Activated CD8-positive, alpha-beta memory T cell treated with anti-CD3 and anti-CD28 coated beads, Interleukin-2, amount 50 U/mL, for 24 hours (primary cell): ENCODE results near the gene CD226.
"Not testable (repeated sequence)": the region's sequence is repeated elsewhere in the genome, so short reads cannot be mapped to it uniquely, and the experiment has no call there.

Experiments
- DNase-seq: peaks from one replicate; pipeline ENCODE4 v3.0.0-alpha.2; 2020; ENCODE audit errors: extremely low read depth

The CD226 gene

DNA sequence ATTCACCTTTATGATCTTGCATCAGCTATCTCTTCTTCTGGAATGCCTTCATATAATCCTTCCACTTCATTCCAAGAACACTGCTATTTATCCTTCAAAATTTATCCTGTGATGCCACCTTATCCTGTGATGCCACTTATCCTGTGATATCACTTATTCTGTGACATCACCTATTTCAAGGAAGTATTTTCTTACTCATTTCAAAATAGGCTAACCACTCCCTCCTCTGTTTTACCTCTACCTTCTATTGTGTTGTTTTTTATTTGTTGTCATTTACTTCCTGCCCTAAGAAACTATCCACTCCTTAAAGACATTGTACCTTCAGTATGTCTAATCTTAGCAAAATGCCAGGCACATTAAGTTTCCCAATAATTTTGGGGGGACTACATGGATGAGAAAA, 38.8 kb downstream of the CD226 start:
- no peak for DNase-seq

DNA sequence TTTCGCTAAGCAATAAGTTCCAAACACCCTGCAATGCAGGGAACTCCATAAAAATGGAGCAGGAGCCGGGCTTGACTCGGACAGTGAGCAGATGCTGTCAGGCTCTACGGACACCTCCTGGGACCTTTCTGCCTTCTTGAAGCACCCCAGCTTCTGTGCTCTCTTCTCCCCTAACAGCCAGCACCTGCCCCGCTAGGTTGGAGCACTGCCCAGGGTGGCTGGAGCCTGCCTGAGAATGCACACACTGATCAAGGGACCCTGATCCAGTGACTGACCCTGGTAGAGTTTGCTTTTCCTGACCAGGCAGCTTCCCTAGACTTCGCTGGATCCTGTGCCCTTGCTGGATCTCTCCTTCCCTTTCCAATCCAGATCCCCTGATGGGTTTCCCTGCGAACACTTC, 40.9 kb downstream of the CD226 start:
- DNase-seq: no peak

DNA sequence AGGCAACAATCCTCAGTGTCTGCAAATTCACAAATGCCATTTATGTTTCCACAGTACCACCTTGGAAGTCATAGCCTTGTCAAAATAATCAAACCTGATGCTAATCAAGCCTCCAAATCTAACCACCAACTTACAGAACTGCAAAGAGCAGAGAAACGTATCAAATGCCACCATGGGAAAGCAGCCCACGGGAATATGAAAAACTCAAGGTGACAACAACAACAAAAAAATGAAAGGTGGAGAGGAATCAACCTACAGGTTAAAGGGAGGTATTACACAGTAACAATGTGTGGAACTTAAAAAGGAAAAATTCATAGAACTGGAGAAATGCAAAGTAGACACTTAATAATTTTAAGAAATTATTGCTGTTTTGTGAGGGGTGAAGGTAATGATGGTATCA, 46.7 kb downstream of the CD226 start:
- DNase-seq: no peak

DNA sequence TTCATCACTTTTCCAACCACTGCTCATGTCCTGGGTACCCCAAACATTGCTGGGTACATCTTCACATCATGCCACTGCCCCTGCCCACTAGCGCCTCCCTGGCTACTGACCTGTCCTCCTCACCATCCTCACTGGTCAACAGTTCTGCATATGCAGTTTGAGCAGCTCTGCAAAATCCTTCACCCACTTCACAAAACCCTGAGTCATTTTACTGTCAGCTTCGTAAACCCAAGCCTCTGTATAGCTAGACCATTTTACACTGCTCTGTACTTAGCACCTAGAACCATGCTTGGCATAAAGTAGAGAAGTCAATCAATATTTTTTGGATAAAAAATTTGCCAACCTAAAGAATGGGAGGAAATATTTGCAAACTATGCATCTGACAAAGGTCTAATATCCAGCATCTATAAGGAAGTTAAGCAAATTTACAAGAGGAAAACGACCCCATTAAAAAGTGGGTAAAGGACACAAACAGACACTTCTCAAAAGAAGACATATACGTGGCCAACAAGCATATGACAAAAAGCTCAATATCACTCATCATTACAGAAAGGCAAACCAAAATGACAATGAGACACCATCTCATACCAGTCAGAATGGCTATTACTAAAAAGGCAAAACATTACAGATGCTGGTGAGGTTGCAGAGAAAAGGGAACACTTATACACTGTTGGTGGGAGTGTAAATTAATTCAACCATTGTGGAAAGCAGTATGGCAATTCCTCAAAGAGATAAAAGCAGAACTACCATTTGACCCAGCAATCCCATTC, 48.3 kb downstream of the CD226 start:
- not testable (repeated sequence) for DNase-seq

DNA sequence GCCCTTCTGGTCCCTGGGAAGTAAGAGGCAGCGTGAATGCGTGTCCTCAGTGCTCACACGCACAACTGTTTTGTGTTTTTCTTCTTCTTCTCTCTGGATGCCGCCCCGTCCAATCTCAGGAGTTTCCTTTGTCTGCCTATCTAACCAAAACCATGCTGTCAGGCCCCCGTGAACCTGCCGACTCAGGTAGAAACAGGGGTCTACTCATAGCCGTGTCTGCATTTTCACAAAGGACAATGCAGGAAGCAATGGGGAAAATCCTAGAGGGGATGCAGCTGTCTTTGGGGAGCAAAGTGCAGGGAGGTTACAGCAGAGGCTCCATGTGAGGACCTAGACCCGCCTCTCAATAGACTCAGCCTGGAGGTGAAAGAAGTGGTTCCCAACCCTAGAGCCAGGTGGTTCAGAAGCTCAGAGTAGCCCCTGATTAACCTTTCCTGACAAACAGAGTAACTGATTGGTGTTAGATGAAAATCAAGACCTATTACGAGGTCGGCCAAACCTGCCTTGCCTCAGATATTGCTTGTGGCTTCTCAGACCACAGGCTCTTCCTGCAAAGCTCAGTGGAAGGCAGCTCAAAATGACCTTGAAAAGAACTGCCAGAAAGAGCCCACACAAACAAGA, 49.3 kb downstream of the CD226 start:
- no peak for DNase-seq

DNA sequence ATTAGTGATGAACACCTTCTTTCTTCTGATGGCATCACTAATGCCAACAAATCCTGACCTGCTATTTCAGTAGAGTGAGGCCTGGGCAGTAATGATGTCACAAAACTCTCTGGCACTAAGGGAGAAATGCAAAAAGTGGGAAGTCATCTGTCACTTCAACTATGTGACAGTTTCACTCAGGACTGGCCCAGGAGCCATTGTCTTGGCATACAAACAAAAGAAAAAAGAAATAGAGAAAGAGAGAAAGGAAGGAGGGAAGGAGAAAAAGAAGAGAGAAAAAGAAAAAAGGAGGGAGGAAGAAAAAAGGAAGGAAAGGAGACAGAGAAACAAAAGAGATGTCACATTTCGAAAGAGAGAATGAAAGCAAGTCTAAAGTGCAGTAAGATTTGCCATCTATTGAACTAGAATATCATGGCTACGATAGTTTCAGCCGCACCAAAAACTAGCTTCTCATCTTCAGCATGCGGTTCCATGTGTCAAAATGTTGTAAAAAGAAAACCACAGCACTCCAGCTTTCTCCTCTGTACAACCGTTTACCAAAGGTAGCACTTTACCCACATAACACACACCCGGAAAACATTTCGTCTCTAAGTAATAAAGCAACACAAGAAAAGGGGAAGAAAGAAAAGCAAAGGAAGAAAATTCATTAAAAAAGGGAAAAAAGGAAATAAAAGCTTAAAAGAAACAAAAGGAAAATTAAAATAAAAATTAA, 50.1 kb downstream of the CD226 start:
- DNase-seq: no peak

DNA sequence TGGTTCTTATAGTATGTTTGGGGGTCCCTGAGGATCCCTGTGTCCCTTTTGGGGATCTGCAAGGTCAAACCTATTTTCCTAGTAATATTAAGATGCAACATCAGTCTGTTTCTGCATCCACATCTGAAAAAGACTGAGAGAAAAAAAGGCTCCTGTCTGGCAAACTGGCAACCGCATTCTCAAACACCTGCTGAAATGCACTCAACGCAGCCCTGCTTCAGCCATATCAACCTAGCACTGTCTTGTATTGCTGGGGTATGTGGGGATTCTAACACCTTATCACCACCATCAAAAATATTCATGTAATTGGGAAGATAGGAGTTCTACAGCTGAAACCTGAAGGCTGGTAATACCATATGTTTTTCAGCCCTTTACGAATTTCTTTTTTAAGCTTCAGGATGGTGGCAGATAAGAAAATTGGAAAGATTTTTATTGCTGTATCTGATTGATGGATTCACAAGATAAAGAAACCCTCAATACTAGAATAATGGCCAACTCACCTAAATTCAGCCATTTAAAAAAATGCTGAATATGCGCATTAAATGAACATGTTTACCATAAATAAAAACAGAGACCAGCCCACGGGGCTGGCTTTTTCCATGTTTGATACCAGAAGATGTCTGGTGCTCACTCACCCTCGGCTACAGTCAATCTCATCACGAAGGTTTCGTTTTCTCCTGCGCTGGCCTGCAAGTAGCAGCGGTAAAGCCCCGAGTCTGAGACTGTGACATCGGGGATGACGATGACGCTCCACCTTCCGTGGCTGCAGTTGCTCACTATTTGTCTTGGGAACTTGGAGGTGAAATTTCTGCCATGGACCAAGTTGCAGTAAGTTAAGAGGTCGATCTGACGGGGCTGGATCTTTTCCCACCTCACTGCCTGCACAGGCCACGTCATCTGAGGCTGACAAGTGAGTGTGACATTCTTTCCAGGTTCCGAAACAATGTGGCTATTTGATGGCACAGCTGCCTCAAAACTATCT, 52.3 kb downstream of the CD226 start:
- DNase-seq: no peak

DNA sequence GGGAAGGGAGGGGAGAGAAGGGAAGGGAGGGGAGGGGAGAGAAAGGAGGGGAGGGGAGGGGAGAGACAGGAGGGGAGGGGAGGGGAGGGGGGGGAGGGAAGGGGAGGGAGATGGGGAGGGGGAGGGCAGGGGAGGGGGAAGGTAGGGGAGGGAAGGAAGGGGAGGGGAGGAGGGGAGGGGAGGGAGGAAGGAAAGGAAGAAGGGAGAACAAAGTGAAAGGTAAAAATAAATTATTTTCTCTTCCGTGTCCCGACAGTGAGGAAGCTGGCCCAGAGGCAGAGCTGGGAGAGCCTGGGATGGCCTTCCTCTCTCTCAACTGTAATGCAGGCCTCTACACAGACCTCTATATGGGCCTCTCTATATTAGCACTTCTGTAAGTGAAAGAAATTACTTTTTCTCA, 53.2 kb downstream of the CD226 start:
- DNase-seq: no peak

DNA sequence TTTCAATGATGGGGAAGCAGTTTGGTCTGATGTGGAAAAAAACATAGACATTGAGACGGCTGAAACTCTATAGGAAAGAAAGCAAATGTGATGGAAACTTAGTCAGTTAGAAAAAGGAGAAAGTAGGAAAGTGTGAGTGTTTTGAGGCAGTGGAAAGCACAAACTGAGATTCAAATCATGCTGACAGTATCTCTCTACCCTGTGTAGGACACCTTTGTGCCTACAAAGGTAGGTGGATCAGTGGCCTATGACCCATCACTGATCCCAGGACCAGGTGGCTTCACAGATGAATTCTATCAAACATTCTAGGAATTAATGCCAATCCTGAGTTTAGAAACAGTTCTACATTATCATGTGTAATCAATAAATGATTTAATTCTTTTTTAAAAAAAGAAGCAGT, 57.1 kb downstream of the CD226 start:
- no peak for DNase-seq

DNA sequence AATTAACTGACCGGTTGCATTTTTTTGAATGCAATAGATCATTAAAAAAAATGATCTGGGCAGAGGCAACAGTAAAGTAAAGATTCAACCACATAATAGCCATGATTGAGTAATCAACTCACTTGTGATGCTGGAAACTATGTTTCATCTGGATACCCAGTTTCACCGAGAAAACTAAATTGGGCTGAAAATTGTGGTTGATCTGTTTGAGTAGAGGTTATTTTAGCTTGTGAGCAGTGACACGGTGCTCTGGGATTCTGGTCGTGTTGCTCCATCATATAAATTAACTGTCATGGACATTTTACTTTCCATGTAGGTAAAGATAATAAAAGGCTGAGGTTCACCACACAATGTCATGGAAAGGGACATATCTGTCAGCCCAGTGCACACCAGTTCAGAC, 58.7 kb downstream of the CD226 start:
- DNase-seq: no peak

DNA sequence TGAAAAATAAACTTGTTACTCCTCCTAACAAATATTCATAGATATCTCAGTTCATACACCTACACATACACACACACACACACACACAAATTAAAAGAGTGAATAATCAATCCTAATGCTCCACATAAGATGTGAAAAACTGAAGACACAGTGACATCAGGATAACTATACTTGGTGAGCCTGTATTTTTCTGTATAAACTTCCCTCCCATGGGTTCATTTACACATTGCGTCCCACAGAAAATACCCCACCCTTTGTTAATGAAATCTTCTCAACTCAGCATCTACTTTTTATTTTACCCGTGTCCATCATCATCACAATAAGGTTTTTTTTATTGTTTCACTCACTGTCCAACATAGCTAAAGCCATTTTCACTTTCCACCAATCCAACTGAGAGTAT, 60.4 kb downstream of the CD226 start:
- DNase-seq: no peak

DNA sequence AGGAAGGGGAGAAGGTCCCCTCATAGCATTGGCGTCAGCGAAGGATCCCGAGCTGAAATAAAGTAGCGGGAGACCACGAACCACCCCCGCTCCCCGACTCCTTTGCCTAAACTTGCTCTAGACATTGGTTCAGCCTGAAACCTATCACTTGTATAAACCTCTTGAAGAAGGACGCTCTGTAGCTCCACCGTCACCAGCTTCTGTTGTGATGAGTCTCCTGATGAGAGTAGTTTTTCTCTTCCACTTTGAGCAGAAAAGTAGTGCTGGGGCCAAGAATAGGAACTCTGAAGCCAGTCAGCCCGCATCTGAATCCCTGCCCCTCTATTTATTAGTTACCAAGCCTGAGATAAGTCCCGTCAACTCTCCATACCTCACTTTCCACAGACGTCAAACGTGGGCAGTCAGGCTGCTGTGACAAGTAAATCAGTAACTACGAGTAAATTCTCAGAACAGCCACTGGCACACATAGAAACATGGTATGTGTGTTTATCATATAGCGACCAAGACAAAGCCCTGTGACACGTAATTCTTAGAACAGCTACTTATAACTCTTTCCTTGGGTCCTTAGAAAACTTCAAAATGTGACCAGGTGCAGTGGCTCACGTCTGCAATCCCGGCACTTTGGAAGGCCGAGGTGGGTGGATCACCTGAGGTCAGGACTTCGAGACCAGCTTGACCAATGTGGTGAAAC, 61.7 kb downstream of the CD226 start:
- no peak for DNase-seq

DNA sequence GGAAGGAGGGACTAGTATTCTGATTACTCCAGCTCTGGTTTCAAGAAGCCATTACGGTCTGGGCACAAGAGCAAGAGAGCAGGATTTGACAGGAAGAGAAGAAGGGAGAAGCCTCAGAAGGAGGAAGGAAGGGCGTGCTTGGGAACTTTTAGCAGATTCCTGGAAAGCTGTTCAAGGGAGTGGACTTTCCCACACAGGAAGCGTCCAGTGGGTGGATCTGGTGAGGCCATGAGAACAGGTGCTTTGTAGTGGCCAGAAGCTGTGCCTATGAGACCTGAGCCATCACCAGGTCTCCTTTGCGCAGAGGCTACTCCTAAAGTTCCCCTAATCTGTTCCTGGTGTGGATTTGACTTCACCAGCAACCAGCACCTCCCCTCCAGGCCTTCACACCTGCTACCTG, 62.3 kb downstream of the CD226 start:
- no peak for DNase-seq

DNA sequence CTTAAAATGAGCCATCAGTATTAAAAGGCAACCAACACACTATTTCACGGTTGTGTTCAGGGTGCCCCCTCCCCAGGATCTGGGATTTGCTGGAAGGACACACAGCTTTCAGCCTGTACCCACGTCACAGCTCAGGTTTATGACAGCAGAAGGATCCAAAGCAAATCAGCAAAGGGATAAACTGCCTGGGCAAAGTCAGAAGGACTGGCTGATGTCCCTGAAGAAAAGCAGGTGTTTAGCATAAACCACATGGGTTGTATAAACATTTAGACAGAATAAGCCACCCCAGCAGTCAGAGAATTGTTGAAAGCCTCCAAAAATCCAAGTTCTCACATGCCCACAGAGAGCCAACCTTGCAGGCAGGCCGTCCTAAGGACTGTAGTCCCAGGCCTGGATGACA, 63.9 kb downstream of the CD226 start:
- DNase-seq: no peak

DNA sequence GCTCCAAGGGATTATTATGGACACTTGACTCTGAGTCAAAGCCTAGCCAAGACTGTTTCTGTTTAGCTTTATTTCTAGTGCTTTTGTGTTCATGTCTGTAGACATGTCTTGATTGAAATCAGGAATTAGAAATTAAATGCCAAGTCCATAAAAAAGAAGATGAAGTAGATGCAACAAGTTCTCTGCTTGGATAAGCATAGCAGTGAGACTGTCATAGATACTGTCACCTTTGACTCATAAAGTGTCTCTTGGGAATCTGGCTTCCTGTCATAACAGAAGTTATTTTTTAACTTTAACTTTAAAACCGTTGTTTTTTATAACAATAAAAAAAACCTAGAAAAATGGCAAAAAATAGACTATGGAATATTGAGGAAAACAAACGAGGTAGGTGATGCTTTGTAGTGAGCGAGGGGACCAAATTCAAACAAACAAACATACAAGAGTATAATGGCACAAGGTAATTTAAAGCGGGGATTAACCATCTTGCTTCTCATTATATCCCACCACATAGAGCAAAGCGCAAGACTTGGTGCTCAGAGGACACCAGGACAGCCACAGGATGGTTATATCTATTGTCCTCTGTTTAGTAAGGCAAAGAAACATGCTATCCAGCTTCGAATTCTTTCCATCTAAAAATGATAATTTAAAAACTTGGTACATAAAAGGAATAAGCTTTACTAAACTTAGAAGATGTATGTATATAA, 64.6 kb downstream of the CD226 start:
- no peak for DNase-seq

DNA sequence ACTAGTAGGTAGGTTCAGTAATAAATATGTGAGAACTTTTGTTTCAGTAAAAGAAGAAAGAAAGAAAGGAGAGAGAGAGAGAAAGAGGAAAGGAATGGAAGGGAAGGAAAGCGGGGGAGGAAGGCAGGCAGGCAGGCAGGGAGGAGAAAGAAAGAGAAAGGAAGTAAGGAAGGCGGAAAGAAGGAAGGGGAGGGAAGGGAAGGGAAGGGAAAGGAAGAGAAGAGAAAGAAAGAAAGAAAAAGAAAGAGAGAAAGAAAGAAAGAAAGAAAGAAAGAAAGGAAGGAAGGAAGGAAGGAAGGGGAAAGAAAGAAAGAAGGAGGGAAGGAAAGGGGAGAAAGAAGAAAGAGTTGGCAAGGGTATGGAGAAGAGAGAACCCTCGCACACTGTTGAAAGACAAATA, 67.6 kb downstream of the CD226 start:
- no peak for DNase-seq

DNA sequence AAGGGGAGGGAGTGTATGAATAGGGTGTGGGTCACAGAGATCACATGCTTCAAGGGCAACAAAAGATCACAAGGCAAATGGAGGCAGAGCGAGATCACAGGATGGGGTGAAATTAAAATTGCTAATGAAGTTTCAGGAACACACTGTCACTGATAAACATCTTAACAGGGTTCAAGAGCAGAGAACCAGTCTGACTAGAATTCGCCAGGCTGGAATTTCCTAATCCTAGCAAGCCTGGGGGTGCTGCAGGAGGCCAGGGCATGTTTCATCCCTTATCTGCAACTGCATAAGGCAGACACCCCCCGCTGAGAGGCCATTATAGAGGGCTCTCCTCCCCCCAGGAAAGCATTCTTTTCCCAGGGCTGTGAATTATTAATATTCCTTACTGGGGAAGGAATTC, 68.6 kb downstream of the CD226 start:
- DNase-seq: not testable (repeated sequence)

DNA sequence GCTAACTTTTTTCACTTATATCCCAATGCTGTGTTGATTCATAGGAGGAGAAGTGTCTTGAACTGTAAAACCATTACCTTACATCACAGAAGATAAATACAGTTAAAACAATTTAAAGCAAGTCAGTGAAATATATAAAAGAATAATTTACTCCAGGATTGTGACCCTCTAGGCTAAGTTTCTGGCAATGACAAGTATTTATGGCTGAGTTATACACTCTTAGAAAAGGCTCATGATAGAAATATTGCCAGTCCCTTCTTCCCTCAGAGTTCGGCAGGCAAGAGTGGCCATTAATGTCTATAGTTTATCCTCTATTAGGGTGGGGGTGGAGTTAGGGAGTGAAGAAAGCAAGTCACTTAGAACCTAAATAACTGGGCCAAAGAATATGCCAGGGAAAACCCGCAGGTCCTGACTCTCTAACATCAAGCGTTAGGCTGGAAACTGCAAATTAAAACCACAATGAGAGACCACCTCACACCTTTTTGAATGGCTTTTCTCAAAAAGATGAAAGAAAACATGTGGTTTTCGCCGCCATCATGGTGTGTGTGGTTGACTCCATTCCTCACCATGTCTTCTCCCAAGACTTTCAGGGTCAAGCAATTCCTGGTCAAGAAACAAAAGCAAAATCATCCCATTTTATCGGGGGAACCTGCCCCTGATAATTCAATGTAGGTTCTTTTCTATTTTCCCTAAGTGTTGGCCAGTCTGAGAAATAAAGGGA, 69.3 kb downstream of the CD226 start:
- no peak for DNase-seq

DNA sequence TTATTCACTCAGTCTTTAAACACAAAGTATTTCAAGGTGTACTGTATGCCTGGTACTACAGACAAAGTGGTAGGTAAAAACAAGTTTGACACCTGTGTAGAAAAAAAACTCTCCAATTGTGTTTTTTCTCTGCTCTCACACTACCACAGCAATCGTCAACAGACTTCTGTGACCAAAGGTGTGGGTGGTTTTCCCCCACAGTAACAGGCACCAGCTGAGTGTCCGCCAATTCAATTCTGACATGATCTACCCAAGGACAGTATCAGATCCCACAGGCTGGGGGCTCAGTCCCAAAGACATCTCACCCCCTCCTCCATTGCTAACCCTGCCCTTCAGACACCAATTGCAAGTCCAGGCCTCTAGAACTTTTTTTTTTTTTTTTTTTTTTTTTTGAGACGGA, 71.2 kb downstream of the CD226 start:
- DNase-seq: no peak

DNA sequence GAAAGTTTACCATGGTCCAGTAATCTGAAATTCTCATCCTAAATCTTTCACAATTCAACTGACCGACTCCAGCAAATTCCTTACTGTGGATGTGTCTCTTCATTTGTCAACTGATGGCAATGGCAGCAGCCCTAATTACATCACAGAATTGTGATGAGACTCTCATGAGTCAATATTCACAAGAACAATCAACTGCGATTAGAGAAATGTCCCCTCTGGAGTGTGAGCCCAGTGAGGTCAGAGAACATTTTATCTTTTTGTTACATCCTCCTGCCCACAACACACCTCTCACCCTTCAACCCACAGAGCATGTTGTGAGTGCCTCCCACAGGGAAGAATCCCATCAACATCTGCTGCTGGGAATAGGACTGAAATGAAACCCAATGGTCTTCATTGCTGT, 73.6 kb downstream of the CD226 start:
- DNase-seq: no peak
